Body of pancreas (tissue), 4 donors: ENCODE results near the gene SMR3B.

Experiments
- CTCF ChIP-seq, 7 experiments: fragments of 450-650 bp in 4 of 7; fragments of 200-600 bp in 3 of 7; sonication (generic) in 3 of 7; IDR thresholded peaks; one replicate each; pipeline ENCODE4 v1.5.1; 2016 to 2019; ENCODE audit warnings: antibody characterized with exemption in 7 of 7
- POLR2A ChIP-seq, 3 donors: fragments of 450-650 bp; IDR thresholded peaks; one replicate each; pipeline ENCODE4 v1.6.1; 2016; ENCODE audit warnings: antibody characterized with exemption in 3 of 3, mild to moderate bottlenecking in 2 of 3

- no peak for TF ChIP-seq CTCF (IDR thresholded peaks at IDR 0.05)
- no peak for TF ChIP-seq POLR2A (IDR thresholded peaks at IDR 0.05)
These were observed 22.8 kb downstream of the SMR3B start for GRCh38 chr4:70405765-70406164.
